HepG2 (cell line): Measurements from ENCODE around the gene THOC6. TPM values are rescaled to one million over a fixed set of nuclear protein-coding genes. Genes with fewer than 3 reads are reported as not detected.
A peak's percentile ranks its signal among the peaks of the same experiment; 100 is the strongest.

Experiments
- ARHGAP35 ChIP-seq: sonication (generic); formaldehyde crosslinking; IDR thresholded peaks from 2 replicates; pipeline ENCODE4 v1.9.0; 2022; ENCODE audit warnings: mild to moderate bottlenecking, inconsistent platforms, moderate library complexity, missing genetic modification reagents, borderline replicate concordance
- DPF2 ChIP-seq: sonication (generic); formaldehyde crosslinking; IDR thresholded peaks from 2 replicates; pipeline ENCODE4 v1.4.0; 2020; ENCODE audit warnings: mild to moderate bottlenecking, low read depth, missing genetic modification reagents, borderline replicate concordance
- GLI4 ChIP-seq: sonication (generic); formaldehyde crosslinking; IDR thresholded peaks from 2 replicates; pipeline ENCODE4 v1.5.1; 2020; ENCODE audit warnings: missing genetic modification reagents, mild to moderate bottlenecking, moderate library complexity, borderline replicate concordance
- HNRNPH1 ChIP-seq: fragments of 200-400 bp; formaldehyde crosslinking; optimal IDR thresholded peaks from 2 replicates; pipeline ENCODE3; 2017; ENCODE audit warnings: mild to moderate bottlenecking, low read depth, low read length
- HNRNPL ChIP-seq: fragments of 200-400 bp; formaldehyde crosslinking; IDR thresholded peaks from 2 replicates; pipeline ENCODE4 v1.6.1; 2017; ENCODE audit warnings: mild to moderate bottlenecking, low read depth, low read length
- JUN ChIP-seq: sonication (generic); formaldehyde crosslinking; IDR thresholded peaks from 2 replicates; pipeline ENCODE4 v1.4.0; 2020; ENCODE audit warnings: mild to moderate bottlenecking, missing genetic modification reagents
- KDM6A ChIP-seq: IDR thresholded peaks from 2 replicates; pipeline ENCODE4 v1.6.1; 2016; ENCODE audit warnings: low read depth
- MTA3 ChIP-seq: sonication (generic); formaldehyde crosslinking; IDR thresholded peaks from 2 replicates; pipeline ENCODE4 v1.4.0; 2020; ENCODE audit warnings: missing genetic modification reagents
- MXD4 ChIP-seq: IDR thresholded peaks from 2 replicates; pipeline ENCODE4 v1.6.1; 2016; ENCODE audit warnings: mild to moderate bottlenecking, missing biosample characterization, missing genetic modification reagents
- NCOA1 ChIP-seq: sonication (generic); formaldehyde crosslinking; IDR thresholded peaks from 2 replicates; pipeline ENCODE4 v1.9.0; 2021; ENCODE audit warnings: missing genetic modification reagents
- NKX3-1 ChIP-seq: sonication (generic); formaldehyde crosslinking; IDR thresholded peaks from 2 replicates; pipeline ENCODE4 v1.5.0; 2020; ENCODE audit warnings: missing genetic modification reagents
- PHF20 ChIP-seq: sonication (generic); formaldehyde crosslinking; IDR thresholded peaks from 2 replicates; pipeline ENCODE4 v1.5.0; 2020; ENCODE audit warnings: mild to moderate bottlenecking, missing genetic modification reagents
- PLRG1 ChIP-seq: fragments of 450-650 bp; conservative IDR thresholded peaks from 2 replicates; pipeline ENCODE4 v1.6.1; 2016
- RELA ChIP-seq: sonication (generic); formaldehyde crosslinking; IDR thresholded peaks from 2 replicates; pipeline ENCODE4 v1.4.0; 2020; ENCODE audit warnings: missing genetic modification reagents
- SAFB2 ChIP-seq: sonication (generic); formaldehyde crosslinking; IDR thresholded peaks from 2 replicates; pipeline ENCODE4 v1.5.1; 2020; ENCODE audit warnings: missing genetic modification reagents, low read depth, mild to moderate bottlenecking, borderline replicate concordance
- SP4 ChIP-seq: sonication (generic); formaldehyde crosslinking; IDR thresholded peaks from 2 replicates; pipeline ENCODE4 v1.8.1; 2023; ENCODE audit warnings: mild to moderate bottlenecking, missing genetic modification reagents
- TAF15 ChIP-seq: fragments of 200-400 bp; formaldehyde crosslinking; IDR thresholded peaks from one replicate; pipeline ENCODE4 v1.6.1; 2018; ENCODE audit warnings: mild to moderate bottlenecking, low read depth, low read length; ENCODE audit not compliant: poor library complexity, severe bottlenecking
- ZNF230 ChIP-seq: sonication (generic); formaldehyde crosslinking; IDR thresholded peaks from 2 replicates; pipeline ENCODE4 v1.4.0; 2020; ENCODE audit warnings: mild to moderate bottlenecking, missing genetic modification reagents
- ZNF556 ChIP-seq: sonication (generic); formaldehyde crosslinking; IDR thresholded peaks from 2 replicates; pipeline ENCODE4 v1.4.0; 2020; ENCODE audit warnings: mild to moderate bottlenecking, missing genetic modification reagents, borderline replicate concordance
- ZNF557 ChIP-seq: sonication (generic); formaldehyde crosslinking; IDR thresholded peaks from 2 replicates; pipeline ENCODE4 v1.4.0; 2020; ENCODE audit warnings: missing genetic modification reagents
- ZNF749 ChIP-seq: sonication (generic); formaldehyde crosslinking; IDR thresholded peaks from 2 replicates; pipeline ENCODE4 v1.8.0; 2022; ENCODE audit warnings: mild to moderate bottlenecking, missing genetic modification reagents, moderate library complexity, borderline replicate concordance
- ZNF761 ChIP-seq: sonication (generic); formaldehyde crosslinking; conservative IDR thresholded peaks from 2 replicates; pipeline ENCODE4 v1.4.0; 2020; ENCODE audit warnings: mild to moderate bottlenecking, missing genetic modification reagents
- polyA plus RNA-seq, 8 experiments: library from polyadenylated mRNA; depleted of rRNA in 3 of 8; stranded (reverse) in 7 of 8; unstranded in 1 of 8; fragments of >200 nt; fragmentation: Illumina TruSeq in 4 of 8; extraction: Trizol in 4 of 8; gene quantifications; 2 replicates each; pipeline versions ENCODE4 v1.2.1 to v1.2.3, GENCODE V29; 2011 to 2016; ENCODE audit warnings: low read depth in 4 of 8, missing spikeins in 1 of 8, mixed read lengths in 1 of 8; ENCODE audit not compliant: insufficient read depth in 1 of 8
- total RNA-seq, 5 experiments: library from RNA; depleted of rRNA; stranded (reverse); fragments of >200 nt; fragmentation: Illumina TruSeq; extraction: Trizol; gene quantifications; 2 replicates each; pipeline ENCODE4 v1.2.3, GENCODE V29; 2016; ENCODE audit warnings: low read depth in 1 of 5
- TF ChIP-seq, protein P1 (sequence below): sonication (generic); formaldehyde crosslinking; conservative IDR thresholded peaks from 2 replicates; pipeline ENCODE4 v1.8.1; 2023; ENCODE audit warnings: missing genetic modification reagents
- TF ChIP-seq, protein P2 (sequence below): IDR thresholded peaks from 2 replicates; pipeline ENCODE4 v1.6.1; 2018; ENCODE audit warnings: missing genetic modification reagents, mild to moderate bottlenecking, missing compliant biosample characterization
- TF ChIP-seq, protein P3 (sequence below): sonication (generic); formaldehyde crosslinking; IDR thresholded peaks from 2 replicates; pipeline ENCODE4 v1.5.0; 2020; ENCODE audit warnings: missing genetic modification reagents

The THOC6 gene
- total and polyA plus RNA-seq, 2 of the 13 experiments (the other 11 are each of a cell fraction or from before 2014, with no cell fraction given): 32.1 to 37.0 TPM

DNA sequence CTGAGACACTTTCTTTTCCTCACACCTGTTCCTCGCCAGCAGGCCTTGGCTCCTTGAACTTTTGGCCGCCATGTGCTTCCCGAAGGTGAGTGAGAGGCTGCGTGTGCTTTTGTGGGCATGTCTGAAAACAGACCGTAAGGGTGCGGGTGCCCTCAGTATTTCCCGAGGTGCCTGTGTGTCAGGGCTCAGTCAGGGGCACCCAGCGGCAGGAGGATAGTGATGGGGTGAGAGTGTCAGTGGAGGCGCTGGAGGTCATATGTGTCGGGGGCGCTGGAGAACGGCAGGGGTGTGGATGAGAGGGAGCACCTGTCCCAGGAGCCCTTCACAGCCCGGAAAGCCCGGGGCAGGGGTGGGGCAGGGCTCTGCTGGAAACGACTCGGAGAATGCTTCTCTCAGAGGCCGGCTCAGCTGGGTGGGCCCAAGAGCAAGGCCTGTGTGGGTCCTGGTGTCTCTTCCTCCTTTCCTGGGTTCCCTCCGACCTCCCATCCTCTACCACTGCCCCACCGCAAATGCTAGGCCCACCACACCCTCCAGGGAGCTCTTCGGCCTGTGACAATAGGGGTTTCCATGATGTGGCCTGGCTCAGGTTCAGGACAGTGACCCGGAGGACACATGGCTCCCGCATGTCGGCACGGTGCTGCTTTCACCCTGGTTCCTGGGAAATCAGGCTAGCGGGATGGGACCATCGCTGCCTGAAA lies 42.1 kb downstream of the THOC6 start (continued):
- TF ChIP-seq, protein P1, sequence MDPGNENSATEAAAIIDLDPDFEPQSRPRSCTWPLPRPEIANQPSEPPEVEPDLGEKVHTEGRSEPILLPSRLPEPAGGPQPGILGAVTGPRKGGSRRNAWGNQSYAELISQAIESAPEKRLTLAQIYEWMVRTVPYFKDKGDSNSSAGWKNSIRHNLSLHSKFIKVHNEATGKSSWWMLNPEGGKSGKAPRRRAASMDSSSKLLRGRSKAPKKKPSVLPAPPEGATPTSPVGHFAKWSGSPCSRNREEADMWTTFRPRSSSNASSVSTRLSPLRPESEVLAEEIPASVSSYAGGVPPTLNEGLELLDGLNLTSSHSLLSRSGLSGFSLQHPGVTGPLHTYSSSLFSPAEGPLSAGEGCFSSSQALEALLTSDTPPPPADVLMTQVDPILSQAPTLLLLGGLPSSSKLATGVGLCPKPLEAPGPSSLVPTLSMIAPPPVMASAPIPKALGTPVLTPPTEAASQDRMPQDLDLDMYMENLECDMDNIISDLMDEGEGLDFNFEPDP: no peak
- TF ChIP-seq JUN (CRISPR knock-in tag): no peak
- no peak for TF ChIP-seq RELA (CRISPR knock-in tag)
- no peak for TF ChIP-seq ZNF230 (CRISPR knock-in tag)
- peak; percentile 12; the same call in 1 of the 2 replicates for TF ChIP-seq NKX3-1 (CRISPR knock-in tag)
- TF ChIP-seq ARHGAP35 (CRISPR knock-in tag): no peak
- TF ChIP-seq, protein P2, sequence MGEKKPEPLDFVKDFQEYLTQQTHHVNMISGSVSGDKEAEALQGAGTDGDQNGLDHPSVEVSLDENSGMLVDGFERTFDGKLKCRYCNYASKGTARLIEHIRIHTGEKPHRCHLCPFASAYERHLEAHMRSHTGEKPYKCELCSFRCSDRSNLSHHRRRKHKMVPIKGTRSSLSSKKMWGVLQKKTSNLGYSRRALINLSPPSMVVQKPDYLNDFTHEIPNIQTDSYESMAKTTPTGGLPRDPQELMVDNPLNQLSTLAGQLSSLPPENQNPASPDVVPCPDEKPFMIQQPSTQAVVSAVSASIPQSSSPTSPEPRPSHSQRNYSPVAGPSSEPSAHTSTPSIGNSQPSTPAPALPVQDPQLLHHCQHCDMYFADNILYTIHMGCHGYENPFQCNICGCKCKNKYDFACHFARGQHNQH (CRISPR knock-in tag): no peak
- TF ChIP-seq SP4 (CRISPR knock-in tag): no peak; the same call in 1 of the 2 replicates
- TF ChIP-seq PHF20 (CRISPR knock-in tag): peak; percentile 34; the same call in 1 of the 2 replicates
- TF ChIP-seq SAFB2: no peak
- TF ChIP-seq ZNF761 (CRISPR knock-in tag): no peak
- TF ChIP-seq MXD4 (CRISPR knock-in tag): 0 out of 2 replicates have a peak, but pooled peaks have one; percentile 34
- no peak for TF ChIP-seq DPF2 (CRISPR knock-in tag)
- 0 out of 2 replicates have a peak, but pooled peaks have one; percentile 7 for TF ChIP-seq NCOA1 (CRISPR knock-in tag)
- TF ChIP-seq, protein P3, sequence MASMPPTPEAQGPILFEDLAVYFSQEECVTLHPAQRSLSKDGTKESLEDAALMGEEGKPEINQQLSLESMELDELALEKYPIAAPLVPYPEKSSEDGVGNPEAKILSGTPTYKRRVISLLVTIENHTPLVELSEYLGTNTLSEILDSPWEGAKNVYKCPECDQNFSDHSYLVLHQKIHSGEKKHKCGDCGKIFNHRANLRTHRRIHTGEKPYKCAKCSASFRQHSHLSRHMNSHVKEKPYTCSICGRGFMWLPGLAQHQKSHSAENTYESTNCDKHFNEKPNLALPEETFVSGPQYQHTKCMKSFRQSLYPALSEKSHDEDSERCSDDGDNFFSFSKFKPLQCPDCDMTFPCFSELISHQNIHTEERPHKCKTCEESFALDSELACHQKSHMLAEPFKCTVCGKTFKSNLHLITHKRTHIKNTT (CRISPR knock-in tag): no peak
- 0 out of 2 replicates have a peak, but pooled peaks have one; percentile 23 for TF ChIP-seq GLI4 (CRISPR knock-in tag)
- TF ChIP-seq ZNF749 (CRISPR knock-in tag): no peak; the same call in 1 of the 2 replicates
- TF ChIP-seq MTA3: no peak
- no peak for TF ChIP-seq HNRNPH1
- TF ChIP-seq ZNF556 (CRISPR knock-in tag): no peak
- no peak for TF ChIP-seq KDM6A (CRISPR knock-in tag)
- no peak for TF ChIP-seq PLRG1
- TF ChIP-seq TAF15: no peak
- 0 out of 2 replicates have a peak, but pooled peaks have one; percentile 21 for TF ChIP-seq ZNF557
- no peak for TF ChIP-seq HNRNPL
